GM21526 (cell line): ENCODE data around the gene GPM6B.

Experiments used
- ATAC-seq: cut with Tn5 transposase; IDR thresholded peaks from one replicate; pipeline ENCODE4 v1.9.1; 2021; ENCODE audit warnings: moderate library complexity; ENCODE audit not compliant: unreplicated experiment, low FRiP score

GPM6B gene

GRCh38 chrX:13770013-13770535 lies 46.8 kb downstream of the GPM6B start:
- no peak for ATAC-seq

GRCh38 chrX:13768939-13769338 lies 48.0 kb downstream of the GPM6B start:
- ATAC-seq: no peak

- no peak for ATAC-seq
These were observed 52.1 kb downstream of the GPM6B start for GRCh38 chrX:13764765-13765164.

- no peak for ATAC-seq
These were observed 52.6 kb downstream of the GPM6B start for GRCh38 chrX:13764281-13764680.

GRCh38 chrX:13763489-13763888 lies 53.4 kb downstream of the GPM6B start:
- ATAC-seq: no peak

DNA sequence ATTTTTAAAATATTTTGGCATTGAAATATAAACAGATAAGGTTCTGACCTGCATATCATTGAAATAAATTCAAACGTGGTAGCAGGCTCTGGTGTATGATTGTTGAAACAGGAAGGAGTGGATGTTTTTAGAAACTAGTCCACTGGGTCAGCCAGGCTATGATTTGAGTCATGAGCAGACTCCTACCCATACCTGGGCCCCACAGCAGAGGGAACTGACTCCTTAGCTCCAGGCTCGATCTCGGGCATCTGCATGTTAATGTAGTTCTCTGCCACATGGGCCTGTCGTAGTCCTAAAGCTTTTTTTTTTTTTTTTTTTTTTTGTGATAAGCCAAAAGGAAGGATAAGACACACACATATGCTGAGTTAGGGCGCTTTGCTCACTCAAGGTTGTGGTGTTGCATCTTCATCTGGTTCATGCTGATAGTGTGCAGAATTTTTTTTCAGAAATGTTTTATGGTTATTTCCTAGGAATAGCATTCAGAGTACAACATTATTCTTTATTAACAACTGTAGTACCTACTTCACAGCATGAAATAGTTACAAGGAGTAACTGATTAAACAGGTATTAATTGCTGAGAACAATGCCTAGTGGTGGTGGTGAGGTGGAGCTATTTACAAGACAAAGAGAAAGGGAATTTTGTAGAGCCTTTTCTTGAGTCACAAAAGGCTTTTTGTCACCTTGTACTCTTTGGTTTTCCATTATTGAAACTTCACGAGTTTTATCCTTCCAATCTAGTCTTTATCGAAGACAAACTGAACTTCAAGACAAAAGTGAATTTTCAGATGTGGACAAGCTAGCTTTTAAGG lies 55.1 kb downstream of the GPM6B start:
- ATAC-seq: peak; percentile 54

DNA sequence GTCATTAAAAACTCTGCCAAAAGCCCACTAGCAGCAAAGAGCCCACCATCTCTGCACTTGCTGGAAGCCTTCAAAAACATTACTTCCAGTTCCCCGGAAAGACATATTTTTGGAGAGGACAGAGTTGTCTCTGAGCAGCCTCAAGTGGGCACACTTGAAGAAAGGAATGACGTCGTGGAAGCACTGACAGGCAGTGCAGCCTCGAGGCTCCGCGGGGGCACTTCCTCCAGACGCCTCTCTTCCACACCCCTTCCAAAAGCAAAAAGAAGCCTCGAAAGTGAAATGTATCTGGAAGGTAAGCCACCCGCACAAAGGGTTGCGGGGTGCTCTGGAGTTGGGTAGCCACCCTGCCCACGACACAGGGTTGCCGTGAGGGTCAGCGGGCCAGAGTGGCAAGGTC lies 56.5 kb downstream of the GPM6B start:
- ATAC-seq: no peak

DNA sequence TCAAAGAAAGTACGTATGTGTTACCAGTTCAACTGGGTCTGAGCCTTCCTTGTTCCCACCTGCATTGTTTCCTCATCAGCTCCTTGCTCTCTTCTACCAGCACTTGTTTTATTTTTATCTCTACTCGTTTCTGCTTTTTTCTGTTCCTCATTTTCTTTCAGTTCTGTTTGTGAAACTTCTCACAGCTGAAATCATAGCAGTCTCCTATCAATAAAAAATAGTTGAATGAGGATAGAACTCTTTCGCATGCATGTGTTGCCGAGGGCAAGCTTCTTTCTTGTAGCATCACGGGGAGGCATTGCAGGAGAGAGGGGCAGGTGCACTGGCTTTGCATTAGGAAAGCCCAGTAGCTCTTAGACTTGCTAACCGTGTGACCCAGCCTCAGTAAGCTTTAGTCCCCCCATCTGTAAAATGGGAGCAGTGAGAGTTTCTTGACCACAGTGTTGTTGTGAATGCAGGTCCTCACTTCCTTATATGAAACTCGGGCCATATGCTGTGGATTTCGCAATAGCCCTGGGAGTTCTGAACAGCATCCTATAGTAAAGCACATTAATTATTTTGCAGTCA lies 57.7 kb downstream of the GPM6B start:
- ATAC-seq: peak; percentile 75

DNA sequence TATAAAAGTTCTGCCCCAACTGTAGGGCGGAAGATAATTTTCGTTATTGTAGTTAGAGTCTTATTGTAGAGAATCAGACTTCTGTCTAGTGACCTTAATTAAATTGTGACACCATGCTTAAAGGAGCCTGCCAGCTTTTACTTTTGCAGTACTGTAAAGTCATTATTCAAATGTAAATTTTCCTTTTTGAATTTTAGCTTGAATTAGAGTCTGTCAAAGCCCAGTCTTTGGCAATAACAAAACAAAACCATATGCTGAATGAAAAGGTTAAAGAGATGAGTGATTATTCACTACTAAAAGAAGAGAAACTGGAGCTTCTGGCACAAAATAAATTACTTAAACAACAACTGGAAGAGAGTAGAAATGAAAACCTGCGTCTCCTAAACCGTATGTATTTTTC lies 60.5 kb downstream of the GPM6B start:
- no peak for ATAC-seq

- no peak for ATAC-seq
These were observed 61.6 kb downstream of the GPM6B start for GRCh38 chrX:13755254-13755653.

DNA sequence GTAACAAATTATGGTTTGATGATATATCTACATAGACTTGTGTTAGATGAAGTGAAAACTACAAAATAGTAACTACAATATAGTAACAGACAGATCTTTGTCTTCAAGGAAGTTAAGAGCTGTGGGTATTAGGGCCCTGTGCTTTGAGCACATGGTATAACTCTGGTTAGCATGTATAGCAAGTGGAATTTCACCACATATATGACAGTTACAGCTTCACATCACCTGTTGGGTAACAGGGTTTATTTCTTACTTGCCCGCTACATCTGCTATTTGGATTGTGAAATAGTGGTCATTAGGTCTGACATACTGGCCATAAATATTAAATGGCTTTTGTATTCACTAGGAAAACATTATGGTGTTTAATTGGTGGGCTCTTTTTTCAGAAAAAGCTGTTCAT lies 62.1 kb downstream of the GPM6B start:
- ATAC-seq: no peak

DNA sequence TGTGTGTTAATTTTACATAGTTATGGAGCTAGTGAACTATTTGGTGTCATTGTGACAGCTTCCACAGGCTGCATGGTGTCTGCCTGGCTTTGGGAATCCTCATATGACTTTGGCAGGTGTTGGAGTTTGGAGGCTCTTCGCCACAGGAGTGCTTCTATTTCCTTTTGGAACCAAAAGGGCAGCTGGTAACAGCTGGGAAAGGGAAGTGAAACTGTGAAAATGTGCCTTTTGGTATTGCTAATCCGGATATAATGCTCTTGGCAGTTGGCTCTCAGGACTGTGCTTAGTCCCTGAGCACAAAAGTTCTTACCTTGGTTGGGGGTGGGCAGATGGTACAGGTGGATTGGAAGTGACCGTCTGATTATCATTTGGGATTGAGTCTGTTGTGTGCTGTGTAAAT lies 64.2 kb downstream of the GPM6B start:
- ATAC-seq: peak; percentile 51

DNA sequence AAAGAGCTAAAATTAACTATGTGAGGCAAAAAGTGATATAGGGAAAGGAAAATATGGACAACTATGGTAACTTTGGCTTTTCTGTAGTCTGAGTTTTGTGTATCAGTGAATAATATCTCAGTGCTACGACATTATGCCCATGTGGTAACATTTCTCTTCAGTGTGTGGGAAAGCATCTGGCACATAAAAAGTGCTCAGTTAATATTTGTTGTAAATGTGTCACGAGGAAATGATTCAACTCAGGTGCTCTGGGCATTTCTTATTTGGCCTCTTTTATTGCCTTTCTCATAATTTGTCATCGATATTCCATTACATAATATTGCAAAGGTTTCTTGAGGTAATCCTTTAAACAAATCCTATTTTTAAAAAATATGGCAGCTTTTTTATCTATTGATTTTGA lies 64.8 kb downstream of the GPM6B start:
- ATAC-seq: no peak

DNA sequence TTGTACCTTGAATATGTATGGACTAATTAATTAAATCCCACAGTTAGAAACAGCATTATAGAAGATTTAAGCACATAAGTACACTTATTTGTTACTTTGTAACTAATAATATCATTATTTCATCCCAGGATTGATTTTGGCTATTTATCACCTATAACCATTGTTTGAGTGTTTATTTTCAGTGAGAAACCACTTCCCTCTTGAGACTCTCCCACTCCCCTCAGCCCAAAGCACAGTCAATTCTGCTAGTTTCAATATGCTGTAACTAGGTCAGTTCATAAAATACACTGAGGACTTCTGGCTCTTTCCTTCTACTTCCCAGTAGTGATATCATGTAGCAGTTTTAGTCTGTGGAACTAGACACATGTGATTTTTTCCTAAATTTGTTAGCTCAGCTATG lies 66.1 kb downstream of the GPM6B start:
- no peak for ATAC-seq

DNA sequence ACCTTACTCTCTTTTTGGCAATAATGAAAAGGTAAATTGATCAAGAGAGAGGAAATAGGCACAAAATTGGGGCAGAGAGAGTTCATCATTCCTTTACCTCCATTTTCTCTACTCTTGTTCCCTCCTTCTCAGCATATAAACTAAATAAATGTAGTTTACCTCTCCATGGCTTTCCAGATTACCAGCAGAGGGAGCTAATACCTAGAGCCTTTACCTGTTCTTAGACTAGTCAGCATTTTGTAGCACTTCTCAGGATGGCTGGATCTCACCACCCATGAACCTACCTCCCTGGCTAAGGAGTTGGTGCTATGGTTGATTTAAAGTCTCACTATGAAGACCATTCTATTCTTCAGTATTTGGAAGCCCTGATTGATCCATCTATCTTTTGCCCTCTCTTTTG lies 66.7 kb downstream of the GPM6B start:
- ATAC-seq: peak; percentile 43

DNA sequence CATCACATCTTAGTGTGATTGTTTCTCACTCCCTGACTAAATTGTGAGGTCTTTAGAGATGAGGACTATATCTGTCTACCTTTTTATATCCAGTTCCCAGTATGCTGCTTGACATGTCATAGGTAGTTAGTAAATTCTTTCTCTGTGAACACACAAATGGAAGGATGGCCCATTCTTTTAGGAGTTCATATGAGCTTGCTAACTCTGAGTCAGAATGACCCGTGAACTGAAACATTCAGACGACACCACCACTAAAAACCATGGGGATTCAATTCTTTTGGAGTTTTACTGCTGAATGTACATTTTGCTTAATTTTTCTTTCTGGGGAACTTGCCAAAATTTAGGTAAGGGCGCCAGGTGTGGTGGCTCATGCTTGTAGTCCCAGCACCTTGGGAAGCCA lies 68.4 kb downstream of the GPM6B start:
- ATAC-seq: no peak

DNA sequence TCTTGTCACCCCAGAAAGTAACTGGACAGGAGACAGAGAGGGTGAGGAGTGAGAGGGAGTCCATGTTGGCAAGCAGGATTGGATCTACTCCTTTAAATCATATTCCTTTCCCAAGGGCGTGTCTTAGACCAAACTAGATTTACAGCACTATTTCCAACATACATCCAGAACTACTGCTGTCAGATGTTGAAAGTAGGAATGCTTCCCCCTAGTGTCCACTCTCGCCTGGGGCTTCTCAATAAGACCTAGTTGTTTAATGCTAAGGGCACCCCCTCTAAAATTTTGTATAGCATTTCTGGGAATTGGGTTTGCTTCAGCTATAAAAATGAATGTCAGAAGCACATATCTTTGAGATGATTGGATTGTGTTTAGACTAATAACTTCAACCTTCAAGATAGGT lies 69.1 kb downstream of the GPM6B start:
- no peak for ATAC-seq

GRCh38 chrX:13742397-13743176 lies 74.3 kb downstream of the GPM6B start:
- peak; percentile 87 for ATAC-seq

- ATAC-seq: no peak
These were observed 75.2 kb downstream of the GPM6B start for GRCh38 chrX:13741695-13742094.

GRCh38 chrX:13734278-13735172 lies 82.4 kb downstream of the GPM6B start, which contains the start of the genes OFD1 and TRAPPC2:
Gene OFD1, plus strand, starts transcription at chrX:13734748. Its CDS starts 324 bp downstream, at chrX:13735072.
Gene TRAPPC2, minus strand, starts transcription at chrX:13734620. Its CDS starts 14,657 bp downstream, at chrX:13719963.
- ATAC-seq: peak; percentile 91
